HepG2 (cell line): ENCODE measurements around the gene LTBR. TPM values are rescaled to one million over a fixed set of nuclear protein-coding genes. Genes with fewer than 3 reads are reported as not detected.

Experiments
- BRD4 ChIP-seq: sonication (generic); formaldehyde crosslinking; IDR thresholded peaks from 2 replicates; pipeline ENCODE4 v1.4.0; 2020; ENCODE audit warnings: missing genetic modification reagents
- CHCHD3 ChIP-seq: sonication (generic); formaldehyde crosslinking; IDR thresholded peaks from 2 replicates; pipeline ENCODE4 v1.8.0; 2022; ENCODE audit warnings: mild to moderate bottlenecking, missing genetic modification reagents, moderate library complexity
- ZC3H13 ChIP-seq: sonication (generic); formaldehyde crosslinking; IDR thresholded peaks from 2 replicates; pipeline ENCODE4 v1.8.1; 2023; ENCODE audit warnings: mild to moderate bottlenecking, missing genetic modification reagents, moderate library complexity
- ZNF605 ChIP-seq: sonication (generic); formaldehyde crosslinking; IDR thresholded peaks from 2 replicates; pipeline ENCODE4 v1.8.0; 2022; ENCODE audit warnings: mild to moderate bottlenecking, missing genetic modification reagents
- polyA plus RNA-seq, 8 experiments: library from polyadenylated mRNA; depleted of rRNA in 3 of 8; stranded (reverse) in 7 of 8; unstranded in 1 of 8; fragments of >200 nt; fragmentation: Illumina TruSeq in 4 of 8; extraction: Trizol in 4 of 8; gene quantifications; 2 replicates each; pipeline versions ENCODE4 v1.2.1 to v1.2.3, GENCODE V29; 2011 to 2016; ENCODE audit warnings: low read depth in 4 of 8, missing spikeins in 1 of 8, mixed read lengths in 1 of 8; ENCODE audit not compliant: insufficient read depth in 1 of 8
- total RNA-seq, 5 experiments: library from RNA; depleted of rRNA; stranded (reverse); fragments of >200 nt; fragmentation: Illumina TruSeq; extraction: Trizol; gene quantifications; 2 replicates each; pipeline ENCODE4 v1.2.3, GENCODE V29; 2016; ENCODE audit warnings: low read depth in 1 of 5
- TF ChIP-seq, protein P1 (sequence below): sonication (generic); formaldehyde crosslinking; IDR thresholded peaks from 2 replicates; pipeline ENCODE4 v1.5.1; 2020; ENCODE audit warnings: mild to moderate bottlenecking, missing genetic modification reagents, moderate library complexity
- TF ChIP-seq, protein P2 (sequence below): sonication (generic); formaldehyde crosslinking; IDR thresholded peaks from 2 replicates; pipeline ENCODE4 v1.8.0; 2022; ENCODE audit warnings: mild to moderate bottlenecking, missing genetic modification reagents; ENCODE audit not compliant: insufficient replicate concordance
- TF ChIP-seq, protein P3 (sequence below): sonication (generic); formaldehyde crosslinking; IDR thresholded peaks from 2 replicates; pipeline ENCODE4 v1.5.0; 2020; ENCODE audit warnings: missing genetic modification reagents, mild to moderate bottlenecking, borderline replicate concordance
- TF ChIP-seq, protein P4 (sequence below): sonication (generic); formaldehyde crosslinking; IDR thresholded peaks from 2 replicates; pipeline ENCODE4 v1.5.1; 2020; ENCODE audit warnings: mild to moderate bottlenecking, missing genetic modification reagents, borderline replicate concordance

The LTBR gene
- total and polyA plus RNA-seq, 2 of the 13 experiments (the other 11 are each of a cell fraction or from before 2014, with no cell fraction given) = 31.4 to 34.8 TPM

DNA sequence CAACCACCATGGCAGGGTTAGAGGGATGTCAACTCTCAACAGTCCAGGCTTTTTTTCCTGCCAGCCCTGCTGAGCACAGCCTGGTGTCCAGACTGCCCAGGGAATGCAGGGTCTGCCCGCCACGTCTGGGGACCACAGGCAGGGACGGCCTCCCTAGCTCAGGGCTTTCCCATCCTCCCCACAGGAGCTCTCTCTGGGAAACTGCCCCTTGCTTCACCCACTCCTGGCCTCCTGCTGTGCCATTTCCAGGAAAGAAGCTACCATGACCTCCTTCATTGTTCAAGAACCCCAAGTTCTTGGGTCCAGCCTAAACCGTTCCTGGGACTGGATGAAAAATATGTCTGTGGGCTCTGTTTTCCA lies 13.4 kb upstream of the LTBR start (continued):
- TF ChIP-seq CHCHD3 (CRISPR knock-in tag) (peak; percentile 64; the same call in 1 of the 2 replicates), ZC3H13 (CRISPR knock-in tag) (0 out of 2 replicates have a peak, but pooled peaks have one; percentile 46), BRD4 (0 out of 2 replicates have a peak, but pooled peaks have one; percentile 34), ZNF605 (CRISPR knock-in tag) (0 out of 2 replicates have a peak, but pooled peaks have one; percentile 25)
- TF ChIP-seq, protein P1, sequence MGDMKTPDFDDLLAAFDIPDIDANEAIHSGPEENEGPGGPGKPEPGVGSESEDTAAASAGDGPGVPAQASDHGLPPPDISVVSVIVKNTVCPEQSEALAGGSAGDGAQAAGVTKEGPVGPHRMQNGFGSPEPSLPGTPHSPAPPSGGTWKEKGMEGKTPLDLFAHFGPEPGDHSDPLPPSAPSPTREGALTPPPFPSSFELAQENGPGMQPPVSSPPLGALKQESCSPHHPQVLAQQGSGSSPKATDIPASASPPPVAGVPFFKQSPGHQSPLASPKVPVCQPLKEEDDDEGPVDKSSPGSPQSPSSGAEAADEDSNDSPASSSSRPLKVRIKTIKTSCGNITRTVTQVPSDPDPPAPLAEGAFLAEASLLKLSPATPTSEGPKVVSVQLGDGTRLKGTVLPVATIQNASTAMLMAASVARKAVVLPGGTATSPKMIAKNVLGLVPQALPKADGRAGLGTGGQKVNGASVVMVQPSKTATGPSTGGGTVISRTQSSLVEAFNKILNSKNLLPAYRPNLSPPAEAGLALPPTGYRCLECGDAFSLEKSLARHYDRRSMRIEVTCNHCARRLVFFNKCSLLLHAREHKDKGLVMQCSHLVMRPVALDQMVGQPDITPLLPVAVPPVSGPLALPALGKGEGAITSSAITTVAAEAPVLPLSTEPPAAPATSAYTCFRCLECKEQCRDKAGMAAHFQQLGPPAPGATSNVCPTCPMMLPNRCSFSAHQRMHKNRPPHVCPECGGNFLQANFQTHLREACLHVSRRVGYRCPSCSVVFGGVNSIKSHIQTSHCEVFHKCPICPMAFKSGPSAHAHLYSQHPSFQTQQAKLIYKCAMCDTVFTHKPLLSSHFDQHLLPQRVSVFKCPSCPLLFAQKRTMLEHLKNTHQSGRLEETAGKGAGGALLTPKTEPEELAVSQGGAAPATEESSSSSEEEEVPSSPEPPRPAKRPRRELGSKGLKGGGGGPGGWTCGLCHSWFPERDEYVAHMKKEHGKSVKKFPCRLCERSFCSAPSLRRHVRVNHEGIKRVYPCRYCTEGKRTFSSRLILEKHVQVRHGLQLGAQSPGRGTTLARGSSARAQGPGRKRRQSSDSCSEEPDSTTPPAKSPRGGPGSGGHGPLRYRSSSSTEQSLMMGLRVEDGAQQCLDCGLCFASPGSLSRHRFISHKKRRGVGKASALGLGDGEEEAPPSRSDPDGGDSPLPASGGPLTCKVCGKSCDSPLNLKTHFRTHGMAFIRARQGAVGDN (CRISPR knock-in tag) = peak; percentile 66; the same call in 1 of the 2 replicates
- TF ChIP-seq, protein P2, sequence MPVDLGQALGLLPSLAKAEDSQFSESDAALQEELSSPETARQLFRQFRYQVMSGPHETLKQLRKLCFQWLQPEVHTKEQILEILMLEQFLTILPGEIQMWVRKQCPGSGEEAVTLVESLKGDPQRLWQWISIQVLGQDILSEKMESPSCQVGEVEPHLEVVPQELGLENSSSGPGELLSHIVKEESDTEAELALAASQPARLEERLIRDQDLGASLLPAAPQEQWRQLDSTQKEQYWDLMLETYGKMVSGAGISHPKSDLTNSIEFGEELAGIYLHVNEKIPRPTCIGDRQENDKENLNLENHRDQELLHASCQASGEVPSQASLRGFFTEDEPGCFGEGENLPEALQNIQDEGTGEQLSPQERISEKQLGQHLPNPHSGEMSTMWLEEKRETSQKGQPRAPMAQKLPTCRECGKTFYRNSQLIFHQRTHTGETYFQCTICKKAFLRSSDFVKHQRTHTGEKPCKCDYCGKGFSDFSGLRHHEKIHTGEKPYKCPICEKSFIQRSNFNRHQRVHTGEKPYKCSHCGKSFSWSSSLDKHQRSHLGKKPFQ = peak; percentile 18
- TF ChIP-seq, protein P3, sequence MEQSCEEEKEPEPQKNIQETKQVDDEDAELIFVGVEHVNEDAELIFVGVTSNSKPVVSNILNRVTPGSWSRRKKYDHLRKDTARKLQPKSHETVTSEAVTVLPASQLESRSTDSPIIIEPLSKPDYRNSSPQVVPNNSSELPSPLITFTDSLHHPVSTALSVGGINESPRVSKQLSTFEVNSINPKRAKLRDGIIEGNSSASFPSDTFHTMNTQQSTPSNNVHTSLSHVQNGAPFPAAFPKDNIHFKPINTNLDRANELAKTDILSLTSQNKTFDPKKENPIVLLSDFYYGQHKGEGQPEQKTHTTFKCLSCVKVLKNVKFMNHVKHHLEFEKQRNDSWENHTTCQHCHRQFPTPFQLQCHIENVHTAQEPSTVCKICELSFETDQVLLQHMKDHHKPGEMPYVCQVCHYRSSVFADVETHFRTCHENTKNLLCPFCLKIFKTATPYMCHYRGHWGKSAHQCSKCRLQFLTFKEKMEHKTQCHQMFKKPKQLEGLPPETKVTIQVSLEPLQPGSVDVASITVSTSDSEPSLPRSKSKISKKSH (CRISPR knock-in tag) = 0 out of 2 replicates have a peak, but pooled peaks have one; percentile 34
- TF ChIP-seq, protein P4, sequence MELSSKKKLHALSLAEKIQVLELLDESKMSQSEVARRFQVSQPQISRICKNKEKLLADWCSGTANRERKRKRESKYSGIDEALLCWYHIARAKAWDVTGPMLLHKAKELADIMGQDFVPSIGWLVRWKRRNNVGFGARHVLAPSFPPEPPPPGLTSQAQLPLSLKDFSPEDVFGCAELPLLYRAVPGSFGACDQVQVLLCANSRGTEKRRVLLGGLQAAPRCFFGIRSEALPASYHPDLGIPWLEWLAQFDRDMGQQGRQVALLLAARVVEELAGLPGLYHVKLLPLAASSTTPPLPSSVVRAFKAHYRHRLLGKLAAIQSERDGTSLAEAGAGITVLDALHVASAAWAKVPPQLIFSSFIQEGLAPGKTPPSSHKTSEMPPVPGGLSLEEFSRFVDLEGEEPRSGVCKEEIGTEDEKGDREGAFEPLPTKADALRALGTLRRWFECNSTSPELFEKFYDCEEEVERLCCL (CRISPR knock-in tag) = 0 out of 2 replicates have a peak, but pooled peaks have one; percentile 8
- TF ChIP-seq, all 625 proteins: peak for 20
